GM19372 (cell line): Measurements from ENCODE around the gene CLMN.

Experiments
- ATAC-seq: cut with Tn5 transposase; IDR thresholded peaks from one replicate; pipeline ENCODE4 v1.9.1; 2021; ENCODE audit warnings: mild to moderate bottlenecking, low read depth, moderate library complexity; ENCODE audit not compliant: unreplicated experiment

Gene CLMN

GRCh38 chr14:95307402-95308041, 12.2 kb downstream of the CLMN start:
- ATAC-seq: no peak

GRCh38 chr14:95305940-95306339, 13.8 kb downstream of the CLMN start:
- ATAC-seq: no peak

- ATAC-seq: no peak
These were observed 14.6 kb downstream of the CLMN start for GRCh38 chr14:95305145-95305544.

- no peak for ATAC-seq
These were observed 15.4 kb downstream of the CLMN start for GRCh38 chr14:95304342-95304741.

- no peak for ATAC-seq
These were observed 16.2 kb downstream of the CLMN start for GRCh38 chr14:95303552-95303951.

- no peak for ATAC-seq
These were observed 16.8 kb downstream of the CLMN start for GRCh38 chr14:95302667-95303506.

GRCh38 chr14:95301527-95302187, 18.1 kb downstream of the CLMN start:
- ATAC-seq: no peak

GRCh38 chr14:95300697-95301526, 18.8 kb downstream of the CLMN start:
- ATAC-seq: no peak

- ATAC-seq: no peak
These were observed 19.6 kb downstream of the CLMN start for GRCh38 chr14:95300002-95300696.

- no peak for ATAC-seq
These were observed 20.4 kb downstream of the CLMN start for GRCh38 chr14:95299271-95299670.

GRCh38 chr14:95297832-95298231, 21.9 kb downstream of the CLMN start:
- ATAC-seq: no peak

GRCh38 chr14:95296966-95297365, 22.7 kb downstream of the CLMN start:
- no peak for ATAC-seq

- no peak for ATAC-seq
These were observed 23.9 kb downstream of the CLMN start for GRCh38 chr14:95295600-95296376.

- ATAC-seq: no peak
These were observed 24.7 kb downstream of the CLMN start for GRCh38 chr14:95294834-95295599.

GRCh38 chr14:95294320-95294719, 25.4 kb downstream of the CLMN start:
- ATAC-seq: no peak

GRCh38 chr14:95293449-95293848, 26.3 kb downstream of the CLMN start:
- ATAC-seq: no peak

GRCh38 chr14:95292660-95293425, 26.9 kb downstream of the CLMN start:
- no peak for ATAC-seq
